GM12878 (cell line): ENCODE measurements around the gene ZNF302.

ENCODE experiments used
- CTCF ChIP-seq, 3 experiments: IDR thresholded peaks in 2 of 3; conservative IDR thresholded peaks in 1 of 3; 2 replicates each; pipeline ENCODE4 v1.5.1; 2011; ENCODE audit warnings: low read depth in 3 of 3, low read length in 3 of 3, mild to moderate bottlenecking in 3 of 3, control low read depth in 2 of 3, moderate library complexity in 2 of 3, inconsistent platforms in 1 of 3, mixed read lengths in 1 of 3; ENCODE audit not compliant: control insufficient read depth in 2 of 3, insufficient read depth in 1 of 3; ENCODE audit errors: extremely low read depth in 1 of 3
- EGR1 ChIP-seq, 2 experiments: IDR thresholded peaks; 1 replicate in 1 of 2; 2 replicates in 1 of 2; pipeline ENCODE4 v1.6.1; 2011 to 2012; ENCODE audit warnings: low read depth in 2 of 2, low read length in 2 of 2, borderline replicate concordance in 1 of 2, mild to moderate bottlenecking in 1 of 2, moderate library complexity in 1 of 2
- EZH2 ChIP-seq: IDR thresholded peaks from 2 replicates; pipeline ENCODE4 v1.6.1; 2012; ENCODE audit warnings: low read depth, mild to moderate bottlenecking, control low read depth, inconsistent platforms, low read length, borderline replicate concordance; ENCODE audit not compliant: control insufficient read depth
- HDAC2 ChIP-seq: fragments of 200-600 bp; sonication (generic); IDR thresholded peaks from 2 replicates; pipeline ENCODE4 v1.6.1; 2017
- MEF2A ChIP-seq: IDR thresholded peaks from 2 replicates; pipeline ENCODE4 v1.6.1; 2011; ENCODE audit warnings: low read depth, mild to moderate bottlenecking, low read length, moderate library complexity; ENCODE audit not compliant: insufficient read depth
- MTA3 ChIP-seq: IDR thresholded peaks from 2 replicates; pipeline ENCODE4 v1.6.1; 2012; ENCODE audit warnings: low read length, inconsistent platforms, borderline replicate concordance
- NRF1 ChIP-seq: conservative IDR thresholded peaks from 2 replicates; pipeline ENCODE4 v1.6.1; 2011; ENCODE audit warnings: mild to moderate bottlenecking, low read depth, low read length, improper control_type of control experiment
- POLR2A ChIP-seq: IDR thresholded peaks from 2 replicates; pipeline ENCODE4 v1.6.1; 2011; ENCODE audit warnings: low read depth, mild to moderate bottlenecking, low read length
- RAD21 ChIP-seq: IDR thresholded peaks from 2 replicates; pipeline ENCODE4 v1.6.1; 2011; ENCODE audit warnings: mild to moderate bottlenecking, low read depth, low read length, moderate library complexity; ENCODE audit not compliant: insufficient read depth
- YY1 ChIP-seq: IDR thresholded peaks from 2 replicates; pipeline ENCODE4 v1.6.1; 2011; ENCODE audit warnings: low read depth, mild to moderate bottlenecking, low read length
- ZNF24 ChIP-seq: fragments of 450-650 bp; IDR thresholded peaks from 2 replicates; pipeline ENCODE4 v1.6.1; 2017; ENCODE audit warnings: antibody characterized with exemption, mild to moderate bottlenecking
- ZNF274 ChIP-seq: IDR thresholded peaks from one replicate; pipeline ENCODE4 v1.8.0; 2011; ENCODE audit not compliant: insufficient read length, insufficient read depth

- TF ChIP-seq EGR1 (IDR thresholded peaks at IDR 0.05; ENCODE audit: borderline replicate concordance in 1 of 2, low read depth in 2 of 2, low read length in 2 of 2) = no peak
- TF ChIP-seq CTCF (IDR thresholded peaks at IDR 0.05 in 2 of 3, conservative IDR thresholded peaks at IDR 0.05 in 1 of 3; ENCODE audit: control insufficient read depth in 2 of 3, extremely low read depth in 1 of 3, insufficient read depth in 1 of 3, low read depth in 3 of 3, low read length in 3 of 3) = no peak
- no peak for TF ChIP-seq MTA3
- no peak for TF ChIP-seq NRF1
- TF ChIP-seq YY1 = no peak; the same call in 1 of the 2 replicates
- no peak for TF ChIP-seq ZNF24
- no peak for TF ChIP-seq MEF2A
- TF ChIP-seq RAD21 = no peak
- no peak for TF ChIP-seq ZNF274
- TF ChIP-seq POLR2A = no peak
- no peak for TF ChIP-seq EZH2
- no peak for TF ChIP-seq HDAC2
Observed at GRCh38 chr19:34734537-34735103, 57.1 kb downstream of the ZNF302 start.
